Smooth muscle cell (in vitro differentiated cells): ENCODE data around the gene DIDO1. TPM values are rescaled to one million over a fixed set of nuclear protein-coding genes. Genes with fewer than 3 reads are reported as not detected.

Source experiments
- DNase-seq: peaks from one replicate; lab custom pipeline; 2025; ENCODE audit not compliant: unreplicated experiment; lab: John Stamatoyannopoulos, UW
- H2AFZ ChIP-seq: fragments of 200-600 bp; sonication (generic); 2 replicates; pipeline ENCODE4 v1.6.0; 2016; ENCODE audit warnings: antibody characterized with exemption, low read depth, mild to moderate bottlenecking
- H3F3A ChIP-seq: fragments of 200-600 bp; sonication (generic); 2 replicates; pipeline ENCODE4 v1.6.0; 2017; ENCODE audit warnings: antibody characterized with exemption, low read depth
- H3K27ac ChIP-seq: fragments of 200-600 bp; sonication (generic); 2 replicates; pipeline ENCODE4 v1.5.1; 2016; ENCODE audit warnings: low read depth, mild to moderate bottlenecking
- H3K27me3 ChIP-seq: fragments of 200-600 bp; sonication (generic); 2 replicates; pipeline ENCODE4 v1.6.1; 2016; ENCODE audit warnings: low read depth, mild to moderate bottlenecking
- H3K36me3 ChIP-seq: fragments of 200-600 bp; sonication (generic); 2 replicates; pipeline ENCODE4 v1.5.1; 2016; ENCODE audit warnings: low read depth
- H3K4me1 ChIP-seq: fragments of 200-600 bp; sonication (generic); 2 replicates; pipeline ENCODE4 v1.5.1; 2016; ENCODE audit warnings: low read depth
- H3K4me2 ChIP-seq: fragments of 200-600 bp; sonication (generic); 2 replicates; pipeline ENCODE4 v1.6.0; 2016; ENCODE audit warnings: mild to moderate bottlenecking
- H3K4me3 ChIP-seq: fragments of 200-600 bp; sonication (generic); 2 replicates; pipeline ENCODE4 v1.5.1; 2016; ENCODE audit warnings: mild to moderate bottlenecking
- H3K79me2 ChIP-seq: fragments of 200-600 bp; sonication (generic); 2 replicates; pipeline ENCODE4 v1.6.0; 2016; ENCODE audit warnings: low read depth, mild to moderate bottlenecking
- H3K9ac ChIP-seq: fragments of 200-600 bp; sonication (generic); 2 replicates; pipeline ENCODE4 v1.6.0; 2016; ENCODE audit warnings: low read depth
- H3K9me3 ChIP-seq: fragments of 200-600 bp; sonication (generic); replicated peaks from 2 replicates; pipeline ENCODE4 v1.5.1; 2016; ENCODE audit warnings: low read depth
- H4K20me1 ChIP-seq: fragments of 200-600 bp; sonication (generic); 2 replicates; pipeline ENCODE4 v1.6.0; 2016; ENCODE audit warnings: low read depth
- CTCF ChIP-seq: fragments of 200-600 bp; sonication (generic); IDR thresholded peaks from 2 replicates; pipeline ENCODE4 v1.5.1; 2017; ENCODE audit warnings: borderline replicate concordance, mild to moderate bottlenecking, antibody characterized with exemption; ENCODE audit not compliant: insufficient read depth, poor library complexity, severe bottlenecking
- WGBS: methylation state at CpG from one replicate; pipeline ENCODE4 v1.1.7; 2016; ENCODE audit warnings: low lambda C conversion rate; 5-methylcytosine and 5-hydroxymethylcytosine counted together
- polyA plus RNA-seq: library from polyadenylated mRNA; unstranded; fragments of >200 nt; fragmentation: Nextera tagmentation; extraction: Ambion mirVana; gene quantifications from 2 replicates; pipeline ENCODE4 v1.2.1, GENCODE V29; 2016
- total RNA-seq: library from RNA; depleted of rRNA; stranded (reverse); fragments of >200 nt; gene quantifications from 2 replicates; pipeline ENCODE4 v1.2.3, GENCODE V29; 2014

The DIDO1 gene
- total and polyA plus RNA-seq, 2 experiments from 2014 or later: 16.0 to 25.8 TPM

DNA sequence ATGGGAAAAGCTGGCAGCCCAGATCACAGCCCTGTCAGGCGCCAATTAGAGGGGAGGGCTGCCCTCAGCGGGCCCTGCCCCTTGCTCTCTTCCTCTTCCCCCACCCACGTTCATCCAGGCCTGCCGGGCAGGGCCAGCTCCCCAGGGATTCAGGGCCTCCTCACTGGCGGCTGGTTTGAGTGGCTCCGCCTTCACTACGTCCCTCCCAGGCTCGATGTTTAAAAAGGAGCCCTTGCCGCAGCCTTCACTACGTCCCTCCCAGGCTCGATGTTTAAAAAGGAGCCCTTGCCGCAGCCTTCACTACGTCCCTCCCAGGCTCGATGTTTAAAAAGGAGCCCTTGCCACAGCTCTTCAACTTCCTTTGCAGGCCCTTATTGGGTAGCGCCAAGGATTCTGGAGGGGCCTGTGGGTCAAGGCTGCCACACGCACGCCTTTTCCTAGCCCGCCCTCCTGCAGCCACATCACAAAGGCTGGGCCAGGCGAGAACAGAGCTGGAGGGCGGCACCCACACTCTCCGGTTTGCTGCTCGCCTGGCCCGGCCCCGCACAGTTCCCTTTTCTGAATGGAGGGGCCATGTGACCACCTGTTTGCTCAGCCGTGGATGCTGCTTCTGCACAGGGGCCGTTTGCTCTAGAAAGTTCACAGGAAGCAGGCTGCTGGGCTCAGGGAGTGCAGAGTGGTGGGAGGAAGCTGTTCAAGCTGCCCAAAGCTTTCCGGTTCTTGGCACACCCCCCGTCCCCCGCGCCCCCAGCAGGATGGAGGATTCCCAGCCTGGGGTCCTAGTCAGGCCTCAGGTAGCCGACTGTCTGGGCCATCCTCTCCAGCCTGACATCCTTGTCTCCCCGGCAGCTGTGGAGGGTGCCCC is 27.8 kb upstream of the DIDO1 start:
- Histone ChIP-seq H3K9me3 (no peaks in the 10 kb centered on the region), H3K27ac (peak overlapping the region; percentile 84), H3K4me3 (peak overlapping the region; percentile 53), H3K4me1 (peaks cover 18% of the 10 kb centered on the region), H3K9ac (peak overlapping the region; percentile 80), H3K4me2 (peak overlapping the region; percentile 99), H3F3A (no peaks in the 10 kb centered on the region), H4K20me1 (peaks cover 58% of the 10 kb centered on the region), H3K79me2 (peaks cover 34% of the 10 kb centered on the region), H2AFZ (no peak overlapping the region), H3K27me3 (no peaks in the 10 kb centered on the region), H3K36me3 (no peaks in the 10 kb centered on the region)
- WGBS: 19% methylated on average over 32 of the region's 32 CpGs
- peak; percentile 27 for DNase-seq
- TF ChIP-seq CTCF: no peak

DNA sequence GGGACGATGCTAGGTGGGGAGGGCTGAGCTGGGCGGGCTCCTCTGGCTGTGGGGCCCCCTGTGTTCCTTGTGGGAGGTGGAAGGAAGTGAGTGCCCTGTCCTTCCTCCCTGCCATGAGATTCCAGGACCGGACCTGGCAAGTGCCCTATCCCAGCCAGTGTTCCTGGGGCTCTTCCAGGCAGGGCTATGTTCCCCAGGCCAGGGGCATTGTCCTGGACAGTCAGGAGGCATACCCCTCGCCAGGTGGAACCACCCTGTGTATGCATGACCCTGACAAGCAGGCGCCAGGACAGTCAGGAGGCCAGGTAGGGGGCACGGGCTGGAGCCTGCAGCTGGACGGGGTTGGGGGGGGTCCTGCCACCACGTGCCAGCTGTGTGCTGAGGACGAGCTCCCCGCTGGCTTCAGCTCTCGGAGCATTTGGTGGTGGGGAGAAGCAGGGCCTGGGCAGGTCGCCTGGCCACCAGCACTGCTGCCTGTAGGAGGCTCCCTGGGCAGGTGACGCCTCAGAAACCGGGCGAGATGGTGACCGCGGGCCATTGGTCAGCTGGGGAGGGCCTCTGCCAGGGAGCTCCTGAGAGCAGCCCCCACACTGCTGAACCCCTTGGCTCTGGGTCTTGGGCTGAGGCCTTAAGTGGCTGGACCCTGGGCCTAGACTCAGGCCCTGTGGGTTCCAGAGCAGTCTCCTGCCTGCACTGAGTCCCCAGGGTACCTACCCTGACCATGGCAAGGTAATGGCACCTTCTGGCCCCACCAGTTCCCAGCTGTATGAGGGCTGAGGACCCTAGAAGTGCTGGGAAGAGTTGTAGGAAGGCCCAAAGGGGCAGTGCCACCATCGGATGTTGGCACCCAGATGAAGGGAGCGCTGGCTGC is 26.9 kb upstream of the DIDO1 start:
- Histone ChIP-seq H4K20me1 (peaks cover 49% of the 10 kb centered on the region), H3K4me3 (peak overlapping the region; percentile 53), H3K36me3 (peaks cover 3% of the 10 kb centered on the region), H3K27ac (peak overlapping the region; percentile 84), H3K4me2 (peak overlapping the region; percentile 99), H3K79me2 (peaks cover 38% of the 10 kb centered on the region), H3K27me3 (no peaks in the 10 kb centered on the region), H3K9me3 (no peaks in the 10 kb centered on the region), H2AFZ (no peak overlapping the region), H3F3A (peaks cover 3% of the 10 kb centered on the region), H3K9ac (peak overlapping the region; percentile 80), H3K4me1 (peaks cover 18% of the 10 kb centered on the region)
- WGBS: 37% methylated on average over 18 of the region's 19 CpGs
- DNase-seq: peak; percentile 33
- no peak for TF ChIP-seq CTCF

GRCh38 chr20:62952373-62952967 is 26.2 kb upstream of the DIDO1 start, which contains the start of gene SLC17A9:
SLC17A9 (plus strand) TSS chr20:62952709; CDS start chr20:62952831, 122 bp downstream.
- peak within 1 kb of the TSS; percentile 99 for H3K4me2 ChIP-seq
- H3F3A ChIP-seq: peaks cover 8% of the 10 kb centered on the region
- H3K9ac ChIP-seq: peak within 1 kb of the TSS; percentile 80
- H3K9me3 ChIP-seq: no peaks in the 10 kb centered on the region
- DNase-seq: peak; percentile 57
- no peak within 1 kb of the TSS for H2AFZ ChIP-seq
- peak within 1 kb of the TSS; percentile 53 for H3K4me3 ChIP-seq
- peaks cover 43% of the 10 kb centered on the region for H4K20me1 ChIP-seq
- peaks cover 7% of the 10 kb centered on the region for H3K36me3 ChIP-seq
- WGBS: 6% methylated on average over 31 of the region's 37 CpGs
- no peaks in the 10 kb centered on the region for H3K27me3 ChIP-seq
- H3K79me2 ChIP-seq: peaks cover 40% of the 10 kb centered on the region
- H3K27ac ChIP-seq: peak within 1 kb of the TSS; percentile 84
- peaks cover 18% of the 10 kb centered on the region for H3K4me1 ChIP-seq
- no peak for TF ChIP-seq CTCF
